Spleen (tissue), 7 donors: ENCODE data around the gene KLF15.

ENCODE experiments used
- POLR2AphosphoS5 ChIP-seq, 3 donors: sonication (generic); formaldehyde crosslinking; IDR thresholded peaks; one replicate each; pipeline ENCODE4 v1.5.1; 2017; ENCODE audit warnings: antibody characterized with exemption in 3 of 3
- TF ChIP-seq, protein P1 (sequence below), 11 experiments: fragments of 200-600 bp in 7 of 11; fragments of 450-650 bp in 4 of 11; sonication (generic) in 4 of 11; IDR thresholded peaks in 8 of 11; conservative IDR thresholded peaks in 3 of 11; 1 replicate in 7 of 11; 2 replicates in 4 of 11; pipeline versions ENCODE4 v1.4.0 to v1.8.0; 2016 to 2021; ENCODE audit warnings: antibody characterized with exemption in 11 of 11, inconsistent platforms in 4 of 11, mild to moderate bottlenecking in 1 of 11
- donor health status: DM: no; HTN: no; CAD: no; lungs with moderate emphysema.
- donor health status: DM: no; HTN: no; CAD: no.
- donor health status: DM: no; HTN: no; CAD: no.

DNA sequence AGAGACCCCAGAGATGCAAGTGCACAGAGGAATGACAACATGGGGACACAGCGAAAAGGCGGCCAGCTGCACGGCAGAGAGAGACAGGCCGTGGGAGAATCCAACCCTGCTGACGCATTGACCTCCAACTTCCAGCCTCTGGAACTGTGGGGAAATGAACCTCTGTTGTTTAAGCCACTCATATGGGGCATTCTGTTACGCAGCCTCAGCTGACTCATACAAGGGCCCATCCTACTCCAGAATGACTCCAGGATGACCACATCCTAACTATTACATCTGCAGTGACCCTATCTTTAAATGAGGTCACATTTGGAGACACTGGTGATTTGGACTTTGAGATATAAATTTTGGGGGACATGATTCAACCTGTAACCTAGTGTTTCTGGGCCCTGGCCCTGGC, 44.0 kb downstream of the KLF15 start:
- TF ChIP-seq, protein P1, sequence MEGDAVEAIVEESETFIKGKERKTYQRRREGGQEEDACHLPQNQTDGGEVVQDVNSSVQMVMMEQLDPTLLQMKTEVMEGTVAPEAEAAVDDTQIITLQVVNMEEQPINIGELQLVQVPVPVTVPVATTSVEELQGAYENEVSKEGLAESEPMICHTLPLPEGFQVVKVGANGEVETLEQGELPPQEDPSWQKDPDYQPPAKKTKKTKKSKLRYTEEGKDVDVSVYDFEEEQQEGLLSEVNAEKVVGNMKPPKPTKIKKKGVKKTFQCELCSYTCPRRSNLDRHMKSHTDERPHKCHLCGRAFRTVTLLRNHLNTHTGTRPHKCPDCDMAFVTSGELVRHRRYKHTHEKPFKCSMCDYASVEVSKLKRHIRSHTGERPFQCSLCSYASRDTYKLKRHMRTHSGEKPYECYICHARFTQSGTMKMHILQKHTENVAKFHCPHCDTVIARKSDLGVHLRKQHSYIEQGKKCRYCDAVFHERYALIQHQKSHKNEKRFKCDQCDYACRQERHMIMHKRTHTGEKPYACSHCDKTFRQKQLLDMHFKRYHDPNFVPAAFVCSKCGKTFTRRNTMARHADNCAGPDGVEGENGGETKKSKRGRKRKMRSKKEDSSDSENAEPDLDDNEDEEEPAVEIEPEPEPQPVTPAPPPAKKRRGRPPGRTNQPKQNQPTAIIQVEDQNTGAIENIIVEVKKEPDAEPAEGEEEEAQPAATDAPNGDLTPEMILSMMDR (IDR thresholded peaks at IDR 0.05 in 8 of 11, conservative IDR thresholded peaks at IDR 0.05 in 3 of 11), result no peak
- no peak for TF ChIP-seq POLR2AphosphoS5 (IDR thresholded peaks at IDR 0.05)
